ENCODE measurements around the gene PIR. TPM values are rescaled to one million over a fixed set of nuclear protein-coding genes. Genes with fewer than 3 reads are reported as not detected.

PIR gene
- total RNA-seq, 1 experiment from 2014 or later = 17.1 TPM

DNA sequence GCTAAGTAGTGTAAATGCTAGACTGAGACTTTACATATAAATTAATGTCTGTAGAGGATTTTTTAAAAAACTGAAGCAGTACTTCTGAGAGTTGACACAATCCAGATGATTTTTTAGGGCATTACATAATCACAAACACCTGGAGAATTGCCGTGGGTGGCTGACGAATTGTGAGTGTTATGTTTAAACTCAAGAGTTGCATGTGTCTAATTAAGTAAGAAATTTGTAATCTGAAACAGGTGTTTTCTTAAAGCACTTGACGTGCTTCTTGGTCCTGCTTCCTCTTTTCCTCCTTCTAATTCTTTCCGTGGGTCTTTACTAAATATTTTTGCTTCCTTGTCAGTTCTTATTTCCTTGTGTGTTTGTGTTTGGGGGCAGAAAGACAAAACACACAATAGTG lies 27.8 kb downstream of the PIR start:
- H3K4me1 Mint-ChIP-seq = peaks cover 18% of the 10 kb centered on the region
- no peaks in the 10 kb centered on the region for H3K9me3 Mint-ChIP-seq
- no peaks in the 10 kb centered on the region for H3K27me3 Mint-ChIP-seq (ENCODE audit: low read depth)
- no peak overlapping the region for H3K4me3 Mint-ChIP-seq
- ChIA-PET POLR2A (no interaction called here), CTCF (interaction anchor here (1.2 to 4.4 kb wide), 3 partner anchors 16 to 116 kb away, joined by 3 to 48 read pairs (median 31); partner anchors contain the start of gene VEGFD)
- ATAC-seq (no peak), DNase-seq (ENCODE audit: low spot score) (no peak)
- TF ChIP-seq ZNF416 (CRISPR knock-in tag; IDR thresholded peaks at IDR 0.05) (no peak), ZNF425 (CRISPR knock-in tag; conservative IDR thresholded peaks at IDR 0.05) (no peak), SMAD3 (CRISPR knock-in tag; IDR thresholded peaks at IDR 0.05; ENCODE audit: borderline replicate concordance) (no peak), ETV6 (CRISPR knock-in tag; IDR thresholded peaks at IDR 0.05) (no peak)
- TF ChIP-seq, protein P1, sequence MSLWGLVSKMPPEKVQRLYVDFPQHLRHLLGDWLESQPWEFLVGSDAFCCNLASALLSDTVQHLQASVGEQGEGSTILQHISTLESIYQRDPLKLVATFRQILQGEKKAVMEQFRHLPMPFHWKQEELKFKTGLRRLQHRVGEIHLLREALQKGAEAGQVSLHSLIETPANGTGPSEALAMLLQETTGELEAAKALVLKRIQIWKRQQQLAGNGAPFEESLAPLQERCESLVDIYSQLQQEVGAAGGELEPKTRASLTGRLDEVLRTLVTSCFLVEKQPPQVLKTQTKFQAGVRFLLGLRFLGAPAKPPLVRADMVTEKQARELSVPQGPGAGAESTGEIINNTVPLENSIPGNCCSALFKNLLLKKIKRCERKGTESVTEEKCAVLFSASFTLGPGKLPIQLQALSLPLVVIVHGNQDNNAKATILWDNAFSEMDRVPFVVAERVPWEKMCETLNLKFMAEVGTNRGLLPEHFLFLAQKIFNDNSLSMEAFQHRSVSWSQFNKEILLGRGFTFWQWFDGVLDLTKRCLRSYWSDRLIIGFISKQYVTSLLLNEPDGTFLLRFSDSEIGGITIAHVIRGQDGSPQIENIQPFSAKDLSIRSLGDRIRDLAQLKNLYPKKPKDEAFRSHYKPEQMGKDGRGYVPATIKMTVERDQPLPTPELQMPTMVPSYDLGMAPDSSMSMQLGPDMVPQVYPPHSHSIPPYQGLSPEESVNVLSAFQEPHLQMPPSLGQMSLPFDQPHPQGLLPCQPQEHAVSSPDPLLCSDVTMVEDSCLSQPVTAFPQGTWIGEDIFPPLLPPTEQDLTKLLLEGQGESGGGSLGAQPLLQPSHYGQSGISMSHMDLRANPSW (CRISPR knock-in tag; conservative IDR thresholded peaks at IDR 0.05; ENCODE audit: low read depth) = no peak
- 0 out of 2 replicates have a peak overlapping the region, but pooled peaks have one; percentile 17 for H3K27ac Mint-ChIP-seq
- no peaks in the 10 kb centered on the region; the same call in 1 of the 2 replicates for H3K36me3 Mint-ChIP-seq

- TF ChIP-seq NR3C1 (CRISPR knock-in tag; conservative IDR thresholded peaks at IDR 0.05; ENCODE audit: low read depth) (no peak), CBFB (CRISPR knock-in tag; IDR thresholded peaks at IDR 0.05; ENCODE audit: low read depth) (no peak), MXD4 (CRISPR knock-in tag; IDR thresholded peaks at IDR 0.05; ENCODE audit: borderline replicate concordance) (no peak), E2F5 (CRISPR knock-in tag; IDR thresholded peaks at IDR 0.05) (no peak), OVOL2 (CRISPR knock-in tag; IDR thresholded peaks at IDR 0.05; ENCODE audit: borderline replicate concordance) (no peak), RELA (CRISPR knock-in tag; IDR thresholded peaks at IDR 0.05; ENCODE audit: borderline replicate concordance) (no peak), RORB (CRISPR knock-in tag; IDR thresholded peaks at IDR 0.05) (no peak), ZNF138 (CRISPR knock-in tag; conservative IDR thresholded peaks at IDR 0.05) (no peak), ATF2 (CRISPR knock-in tag; IDR thresholded peaks at IDR 0.05; ENCODE audit: borderline replicate concordance, low read depth) (no peak), SMAD3 (CRISPR knock-in tag; IDR thresholded peaks at IDR 0.05; ENCODE audit: borderline replicate concordance) (no peak)
- TF ChIP-seq, protein P2, sequence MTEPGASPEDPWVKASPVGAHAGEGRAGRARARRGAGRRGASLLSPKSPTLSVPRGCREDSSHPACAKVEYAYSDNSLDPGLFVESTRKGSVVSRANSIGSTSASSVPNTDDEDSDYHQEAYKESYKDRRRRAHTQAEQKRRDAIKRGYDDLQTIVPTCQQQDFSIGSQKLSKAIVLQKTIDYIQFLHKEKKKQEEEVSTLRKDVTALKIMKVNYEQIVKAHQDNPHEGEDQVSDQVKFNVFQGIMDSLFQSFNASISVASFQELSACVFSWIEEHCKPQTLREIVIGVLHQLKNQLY (CRISPR knock-in tag; IDR thresholded peaks at IDR 0.05) = no peak
- DNase-seq (ENCODE audit: low spot score) (no peak), ATAC-seq (no peak)
- H3K36me3 Mint-ChIP-seq = no peaks in the 10 kb centered on the region; the same call in 1 of the 2 replicates
- ChIA-PET CTCF (interaction anchor here (3.0 to 4.4 kb wide), 2 partner anchors 81 to 115 kb away, joined by 31 to 48 read pairs; partner anchors contain the start of gene VEGFD), POLR2A (no interaction called here)
- H3K4me1 Mint-ChIP-seq = peaks cover 18% of the 10 kb centered on the region
- no peaks in the 10 kb centered on the region for H3K9me3 Mint-ChIP-seq
- no peak overlapping the region for H3K4me3 Mint-ChIP-seq
- no peaks in the 10 kb centered on the region for H3K27me3 Mint-ChIP-seq (ENCODE audit: low read depth)
- H3K27ac Mint-ChIP-seq = no peak overlapping the region
These were observed 28.4 kb downstream of the PIR start for GRCh38 chrX:15464704-15465103.

Data from WTC11 (cell line).